Measurements from ENCODE around the gene TMEM151B. TPM values are rescaled to one million over a fixed set of nuclear protein-coding genes. Genes with fewer than 3 reads are reported as not detected.

TMEM151B gene
- total and polyA plus RNA-seq, 2 of the 4 experiments (the other 2 are of a cell fraction): not detected

Other genes with a start within 250 kb of the TMEM151B start
- 43.7 and 52.8 TPM in 2 replicates for gene MRPL14, start 143.0 kb upstream of the TMEM151B start, total RNA-seq (2012; rRNA removed)
- gene MRPL14, start 143.0 kb upstream of the TMEM151B start, polyA plus RNA-seq (2012; rRNA removed): 87.9 and 102 TPM in 2 replicates
- 12.2 and 12.8 TPM in 2 replicates for gene TMEM63B, start 142.9 kb upstream of the TMEM151B start, total RNA-seq (2012; rRNA removed)
- gene TMEM63B, start 142.9 kb upstream of the TMEM151B start, polyA plus RNA-seq (2012; rRNA removed): 42.6 and 45.6 TPM in 2 replicates
- not detected in 2 replicates for gene CAPN11, start 111.6 kb upstream of the TMEM151B start, total RNA-seq (2012; rRNA removed)
- gene CAPN11, start 111.6 kb upstream of the TMEM151B start, polyA plus RNA-seq (2012; rRNA removed): not detected in 2 replicates
- gene MYMX, start 53.5 kb upstream of the TMEM151B start, total RNA-seq (2012; rRNA removed): not detected in 2 replicates
- not detected in 2 replicates for gene MYMX, start 53.5 kb upstream of the TMEM151B start, polyA plus RNA-seq (2012; rRNA removed)
- gene SLC29A1, start 46.9 kb upstream of the TMEM151B start, total RNA-seq (2012; rRNA removed): 4.1 and 4.7 TPM in 2 replicates
- gene SLC29A1, start 46.9 kb upstream of the TMEM151B start, polyA plus RNA-seq (2012; rRNA removed): 22.1 and 23.2 TPM in 2 replicates
- 1,307 and 1,440 TPM in 2 replicates for gene HSP90AB1, start 23.3 kb upstream of the TMEM151B start, total RNA-seq (2012; rRNA removed)
- 771 and 887 TPM in 2 replicates for gene HSP90AB1, start 23.3 kb upstream of the TMEM151B start, polyA plus RNA-seq (2012; rRNA removed)
- 41.7 and 51.4 TPM in 2 replicates for gene SLC35B2, start 12.9 kb upstream of the TMEM151B start, total RNA-seq (2012; rRNA removed)
- gene SLC35B2, start 12.9 kb upstream of the TMEM151B start, polyA plus RNA-seq (2012; rRNA removed): 89.9 and 94.8 TPM in 2 replicates
- 7.5 and 7.9 TPM in 2 replicates for gene NFKBIE, start 4.9 kb upstream of the TMEM151B start, total RNA-seq (2012; rRNA removed)
- 13.0 and 16.7 TPM in 2 replicates for gene NFKBIE, start 4.9 kb upstream of the TMEM151B start, polyA plus RNA-seq (2012; rRNA removed)
- 10.4 and 10.8 TPM in 2 replicates for gene AARS2, start 42.9 kb downstream of the TMEM151B start, total RNA-seq (2012; rRNA removed)
- 9.1 and 10.3 TPM in 2 replicates for gene AARS2, start 42.9 kb downstream of the TMEM151B start, polyA plus RNA-seq (2012; rRNA removed)
- gene SPATS1, start 72.2 kb downstream of the TMEM151B start, total RNA-seq (2012; rRNA removed): not detected in 2 replicates
- not detected in 2 replicates for gene SPATS1, start 72.2 kb downstream of the TMEM151B start, polyA plus RNA-seq (2012; rRNA removed)
- 17.7 and 29.7 TPM in 2 replicates for gene CDC5L, start 117.3 kb downstream of the TMEM151B start, total RNA-seq (2012; rRNA removed)
- gene CDC5L, start 117.3 kb downstream of the TMEM151B start, polyA plus RNA-seq (2012; rRNA removed): 8.9 and 9.9 TPM in 2 replicates